Karpas-422 (cell line): ENCODE results near the gene TTLL11. TPM values are rescaled to one million over a fixed set of nuclear protein-coding genes. Genes with fewer than 3 reads are reported as not detected.

Experiments used
- DNase-seq: peaks from one replicate; pipeline ENCODE4 v3.0.0-alpha.2; 2015
- H2AFZ ChIP-seq: fragments of 200-600 bp; sonication (generic); 2 replicates; pipeline ENCODE4 v1.6.1; 2014; ENCODE audit warnings: antibody characterized with exemption, low read length, mixed read lengths
- H3K27ac ChIP-seq: fragments of 200-600 bp; sonication (generic); 2 replicates; pipeline ENCODE4 v1.5.1; 2014; ENCODE audit warnings: mild to moderate bottlenecking, low read length, moderate library complexity
- H3K27me3 ChIP-seq: fragments of 200-600 bp; sonication (generic); 2 replicates; pipeline ENCODE4 v1.6.1; 2014; ENCODE audit warnings: low read length, mixed read lengths
- H3K36me3 ChIP-seq: fragments of 200-600 bp; sonication (generic); 2 replicates; pipeline ENCODE4 v1.6.1; 2014; ENCODE audit warnings: low read length, mixed read lengths; ENCODE audit not compliant: insufficient read depth
- H3K4me1 ChIP-seq: fragments of 200-600 bp; sonication (generic); 2 replicates; pipeline ENCODE4 v1.6.1; 2014; ENCODE audit warnings: mild to moderate bottlenecking, low read length, mixed read lengths
- H3K4me2 ChIP-seq: fragments of 200-600 bp; sonication (generic); 2 replicates; pipeline ENCODE4 v1.6.1; 2014; ENCODE audit warnings: low read length, low read depth, mild to moderate bottlenecking; ENCODE audit not compliant: poor library complexity, severe bottlenecking
- H3K4me3 ChIP-seq: fragments of 200-600 bp; sonication (generic); 2 replicates; pipeline ENCODE4 v1.5.1; 2014; ENCODE audit warnings: mild to moderate bottlenecking, antibody characterized with exemption, low read length, mixed read lengths
- H3K79me2 ChIP-seq: fragments of 200-600 bp; sonication (generic); 2 replicates; pipeline ENCODE4 v1.6.1; 2014; ENCODE audit warnings: mild to moderate bottlenecking, low read length, mixed read lengths
- H3K9ac ChIP-seq: fragments of 200-600 bp; sonication (generic); 2 replicates; pipeline ENCODE4 v1.6.0; 2014; ENCODE audit warnings: low read length
- H3K9me2 ChIP-seq: fragments of 200-600 bp; sonication (generic), shearing (Covaris generic); replicated peaks from 2 replicates; pipeline ENCODE4 v1.6.0; 2014; ENCODE audit warnings: mild to moderate bottlenecking, low read length, moderate library complexity; ENCODE audit not compliant: insufficient read depth
- H3K9me3 ChIP-seq: fragments of 300-700, 200-600 bp; sonication (generic); 2 replicates; pipeline ENCODE4 v1.6.1; 2014; ENCODE audit warnings: low read length, mixed read lengths
- H4K20me1 ChIP-seq: fragments of 200-600 bp; sonication (generic); 2 replicates; pipeline ENCODE4 v1.6.1; 2014; ENCODE audit warnings: mild to moderate bottlenecking, antibody characterized with exemption, low read length, low read depth; ENCODE audit not compliant: insufficient read depth
- total RNA-seq: library from RNA; depleted of rRNA; stranded (reverse); fragments of >200 nt; shearing (Covaris generic); gene quantifications from 2 replicates; pipeline ENCODE4 v1.2.3, GENCODE V29; 2014; ENCODE audit warnings: low replicate concordance

TTLL11 gene
- total RNA-seq, 1 experiment from 2014 or later = 2.5 TPM

- H3K9me2 ChIP-seq = no peaks in the 10 kb centered on the region
- H3K27me3 ChIP-seq = no peaks in the 10 kb centered on the region
Observed at GRCh38 chr9:122087406-122088200, 5.5 kb downstream of the TTLL11 start.

GRCh38 chr9:122086873-122087272, 6.2 kb downstream of the TTLL11 start:
- peaks cover 28% of the 10 kb centered on the region for H4K20me1 ChIP-seq
- H3K4me1 ChIP-seq = peaks cover 6% of the 10 kb centered on the region
- no peaks in the 10 kb centered on the region for H3K79me2 ChIP-seq
- H2AFZ ChIP-seq = no peak overlapping the region
- no peaks in the 10 kb centered on the region for H3K36me3 ChIP-seq
- no peaks in the 10 kb centered on the region for H3K27me3 ChIP-seq
- H3K27ac ChIP-seq = no peak overlapping the region
- no peaks in the 10 kb centered on the region for H3K9me2 ChIP-seq
- no peak overlapping the region for H3K9ac ChIP-seq
- no peak overlapping the region for H3K4me3 ChIP-seq
- no peak overlapping the region for H3K4me2 ChIP-seq
- H3K9me3 ChIP-seq = no peaks in the 10 kb centered on the region
- no peak for DNase-seq

More at GRCh38 chr9:122087406-122088200, 5.5 kb downstream of the TTLL11 start:
- Histone ChIP-seq H3K36me3 (no peaks in the 10 kb centered on the region), H2AFZ (no peak overlapping the region), H3K4me3 (no peak overlapping the region), H3K27ac (no peak overlapping the region), H3K79me2 (no peaks in the 10 kb centered on the region), H4K20me1 (peaks cover 28% of the 10 kb centered on the region), H3K4me1 (peaks cover 10% of the 10 kb centered on the region), H3K9me3 (no peaks in the 10 kb centered on the region), H3K4me2 (no peak overlapping the region), H3K9ac (no peak overlapping the region)
- DNase-seq = no peak

- H4K20me1 ChIP-seq = peaks cover 30% of the 10 kb centered on the region
- no peaks in the 10 kb centered on the region for H3K9me2 ChIP-seq
- no peak overlapping the region for H2AFZ ChIP-seq
- H3K27me3 ChIP-seq = no peaks in the 10 kb centered on the region
- no peak overlapping the region for H3K9ac ChIP-seq
- no peaks in the 10 kb centered on the region for H3K79me2 ChIP-seq
- no peaks in the 10 kb centered on the region for H3K4me1 ChIP-seq
- no peak for DNase-seq
- no peak overlapping the region for H3K4me3 ChIP-seq
- H3K36me3 ChIP-seq = no peaks in the 10 kb centered on the region
- no peaks in the 10 kb centered on the region for H3K9me3 ChIP-seq
- no peak overlapping the region for H3K27ac ChIP-seq
- H3K4me2 ChIP-seq = no peak overlapping the region
Observed at GRCh38 chr9:122085260-122085659, 7.8 kb downstream of the TTLL11 start.

GRCh38 chr9:122084026-122084675, 9.0 kb downstream of the TTLL11 start:
- peaks cover 30% of the 10 kb centered on the region for H4K20me1 ChIP-seq
- DNase-seq = no peak
- H3K4me1 ChIP-seq = no peaks in the 10 kb centered on the region
- H3K4me3 ChIP-seq = no peak overlapping the region
- no peaks in the 10 kb centered on the region for H3K36me3 ChIP-seq
- no peak overlapping the region for H3K9ac ChIP-seq
- no peaks in the 10 kb centered on the region for H3K9me3 ChIP-seq
- no peaks in the 10 kb centered on the region for H3K27me3 ChIP-seq
- no peak overlapping the region for H2AFZ ChIP-seq
- no peaks in the 10 kb centered on the region for H3K9me2 ChIP-seq
- no peaks in the 10 kb centered on the region for H3K79me2 ChIP-seq
- H3K4me2 ChIP-seq = no peak overlapping the region
- no peak overlapping the region for H3K27ac ChIP-seq

GRCh38 chr9:122080986-122081385, 12.1 kb downstream of the TTLL11 start:
- no peaks in the 10 kb centered on the region for H3K36me3 ChIP-seq
- H3K4me1 ChIP-seq = no peaks in the 10 kb centered on the region
- H3K4me2 ChIP-seq = no peak overlapping the region
- no peaks in the 10 kb centered on the region; the same call in 1 of the 2 replicates for H3K27me3 ChIP-seq
- no peaks in the 10 kb centered on the region for H3K79me2 ChIP-seq
- H4K20me1 ChIP-seq = peaks cover 20% of the 10 kb centered on the region
- no peak overlapping the region for H3K27ac ChIP-seq
- no peaks in the 10 kb centered on the region for H3K9me2 ChIP-seq
- no peak for DNase-seq
- no peak overlapping the region for H2AFZ ChIP-seq
- no peak overlapping the region for H3K4me3 ChIP-seq
- H3K9ac ChIP-seq = no peak overlapping the region
- H3K9me3 ChIP-seq = 0 out of 2 replicates have a peak, but pooled peaks cover 3% of the 10 kb centered on the region

GRCh38 chr9:122078557-122078956, 14.6 kb downstream of the TTLL11 start:
- Histone ChIP-seq H3K9ac (no peak overlapping the region), H2AFZ (no peak overlapping the region), H3K4me3 (no peak overlapping the region), H3K9me3 (0 out of 2 replicates have a peak, but pooled peaks cover 3% of the 10 kb centered on the region), H3K27ac (no peak overlapping the region), H3K4me1 (no peaks in the 10 kb centered on the region), H3K79me2 (no peaks in the 10 kb centered on the region), H3K4me2 (no peak overlapping the region), H3K9me2 (no peaks in the 10 kb centered on the region), H3K27me3 (no peaks in the 10 kb centered on the region; the same call in 1 of the 2 replicates), H4K20me1 (peaks cover 12% of the 10 kb centered on the region), H3K36me3 (no peaks in the 10 kb centered on the region)
- no peak for DNase-seq

- H3K27ac ChIP-seq = no peak overlapping the region
Observed at GRCh38 chr9:122076773-122077172, 16.3 kb downstream of the TTLL11 start.

GRCh38 chr9:122076117-122076516, 17.0 kb downstream of the TTLL11 start:
- DNase-seq = no peak
- no peaks in the 10 kb centered on the region for H3K4me1 ChIP-seq
- H3K9me2 ChIP-seq = no peaks in the 10 kb centered on the region
- H3K9me3 ChIP-seq = 0 out of 2 replicates have a peak, but pooled peaks cover 3% of the 10 kb centered on the region
- peaks cover 12% of the 10 kb centered on the region for H4K20me1 ChIP-seq
- H3K27me3 ChIP-seq = no peaks in the 10 kb centered on the region; the same call in 1 of the 2 replicates
- no peak overlapping the region for H3K4me3 ChIP-seq
- H3K79me2 ChIP-seq = no peaks in the 10 kb centered on the region
- H3K36me3 ChIP-seq = no peaks in the 10 kb centered on the region
- no peak overlapping the region for H2AFZ ChIP-seq
- no peak overlapping the region for H3K4me2 ChIP-seq
- no peak overlapping the region for H3K27ac ChIP-seq
- H3K9ac ChIP-seq = no peak overlapping the region

More at GRCh38 chr9:122076773-122077172, 16.3 kb downstream of the TTLL11 start:
- Histone ChIP-seq H3K4me3 (no peak overlapping the region), H2AFZ (no peak overlapping the region), H3K4me2 (no peak overlapping the region), H3K9me2 (no peaks in the 10 kb centered on the region), H3K9ac (no peak overlapping the region), H3K27me3 (no peaks in the 10 kb centered on the region; the same call in 1 of the 2 replicates), H3K79me2 (no peaks in the 10 kb centered on the region), H3K4me1 (no peaks in the 10 kb centered on the region), H3K36me3 (no peaks in the 10 kb centered on the region), H3K9me3 (0 out of 2 replicates have a peak, but pooled peaks cover 3% of the 10 kb centered on the region), H4K20me1 (peaks cover 17% of the 10 kb centered on the region)
- DNase-seq = no peak
